NCI-H1092 treated with DMSO at 0.1 percent for 48 hours (cell line): ENCODE data around the gene ECM1.

ENCODE experiments used
- DNase-seq: peaks from one replicate; lab custom pipeline; 2025; lab: John Stamatoyannopoulos, UW

The ECM1 gene

DNA sequence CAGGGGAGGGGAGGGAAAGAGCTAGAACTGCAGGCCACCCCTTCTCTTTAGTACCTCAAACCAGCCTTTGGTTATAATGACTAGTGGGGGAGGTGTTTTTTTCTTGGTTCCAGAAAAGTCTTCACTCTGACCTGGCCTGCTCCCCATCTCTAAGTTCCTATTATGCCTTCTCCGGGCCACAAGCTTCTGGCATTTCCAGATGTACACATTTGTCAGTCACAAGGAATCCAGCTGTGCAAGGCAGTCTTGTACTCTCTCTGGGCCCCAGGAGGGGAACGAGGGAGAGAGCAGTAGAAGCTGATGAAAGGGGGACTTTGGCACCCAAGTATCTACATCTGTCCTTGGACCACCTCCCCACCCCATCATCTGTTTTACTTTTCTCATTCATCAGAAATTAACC, 4.9 kb downstream of the ECM1 start:
- no peak for DNase-seq

DNA sequence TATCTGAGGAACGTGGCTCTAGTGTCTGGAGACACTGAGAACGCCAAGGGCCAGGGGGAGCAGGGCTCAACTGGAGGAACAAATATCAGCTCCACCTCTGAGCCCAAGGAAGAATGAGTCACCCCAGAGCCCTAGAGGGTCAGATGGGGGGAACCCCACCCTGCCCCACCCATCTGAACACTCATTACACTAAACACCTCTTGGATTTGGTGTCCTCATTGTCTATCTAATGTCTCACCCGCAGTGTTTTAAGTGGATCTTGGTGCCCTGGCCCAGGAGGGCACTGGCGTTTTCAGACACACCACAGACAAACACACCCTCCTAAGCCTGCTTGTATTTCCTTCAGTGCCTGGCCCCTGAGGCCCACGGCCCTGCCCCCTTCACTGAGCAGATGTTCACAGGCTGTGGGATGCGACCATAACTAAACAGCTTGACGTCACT, 5.5 kb downstream of the ECM1 start:
- DNase-seq = no peak

DNA sequence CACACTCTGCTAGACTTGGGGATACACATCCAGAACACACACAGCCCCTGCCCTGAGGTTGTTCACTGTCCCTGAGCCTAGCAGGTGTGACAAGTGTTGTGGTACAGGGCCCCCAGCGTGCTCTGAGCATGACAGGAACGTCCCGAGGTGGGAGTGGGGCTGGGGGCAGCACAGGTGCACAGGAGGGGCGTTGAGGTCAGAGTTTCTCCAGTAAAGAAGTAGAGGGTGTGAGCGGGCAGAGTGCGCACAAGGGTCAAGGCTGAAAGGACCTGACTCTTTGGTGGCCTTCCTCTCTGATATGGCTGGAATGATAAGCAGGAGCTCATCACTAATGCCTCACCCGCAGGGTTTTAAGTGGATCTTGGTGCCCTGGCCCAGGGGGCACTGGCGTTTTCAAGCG, 6.4 kb downstream of the ECM1 start:
- DNase-seq = no peak

DNA sequence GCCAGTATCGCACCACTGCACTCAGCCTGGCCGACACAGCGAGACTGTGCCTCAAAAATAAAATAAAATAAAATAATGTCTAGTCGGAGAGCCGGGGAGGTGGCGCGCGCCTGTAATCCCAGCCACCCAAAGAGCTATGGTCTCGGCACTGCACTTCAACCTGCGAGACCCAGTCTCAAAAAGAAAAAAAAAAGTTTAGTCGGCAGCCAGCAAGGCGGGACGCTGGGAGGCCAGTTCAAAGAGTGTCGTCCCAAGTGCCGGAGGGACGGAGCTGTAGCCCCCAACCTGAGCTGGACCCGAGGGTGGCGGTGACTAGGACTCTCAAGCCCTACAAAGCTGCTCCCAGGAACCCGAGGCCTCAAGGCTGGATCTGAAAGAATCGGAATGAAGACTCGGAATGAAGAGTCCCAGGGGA, 7.0 kb downstream of the ECM1 start:
- no peak for DNase-seq

DNA sequence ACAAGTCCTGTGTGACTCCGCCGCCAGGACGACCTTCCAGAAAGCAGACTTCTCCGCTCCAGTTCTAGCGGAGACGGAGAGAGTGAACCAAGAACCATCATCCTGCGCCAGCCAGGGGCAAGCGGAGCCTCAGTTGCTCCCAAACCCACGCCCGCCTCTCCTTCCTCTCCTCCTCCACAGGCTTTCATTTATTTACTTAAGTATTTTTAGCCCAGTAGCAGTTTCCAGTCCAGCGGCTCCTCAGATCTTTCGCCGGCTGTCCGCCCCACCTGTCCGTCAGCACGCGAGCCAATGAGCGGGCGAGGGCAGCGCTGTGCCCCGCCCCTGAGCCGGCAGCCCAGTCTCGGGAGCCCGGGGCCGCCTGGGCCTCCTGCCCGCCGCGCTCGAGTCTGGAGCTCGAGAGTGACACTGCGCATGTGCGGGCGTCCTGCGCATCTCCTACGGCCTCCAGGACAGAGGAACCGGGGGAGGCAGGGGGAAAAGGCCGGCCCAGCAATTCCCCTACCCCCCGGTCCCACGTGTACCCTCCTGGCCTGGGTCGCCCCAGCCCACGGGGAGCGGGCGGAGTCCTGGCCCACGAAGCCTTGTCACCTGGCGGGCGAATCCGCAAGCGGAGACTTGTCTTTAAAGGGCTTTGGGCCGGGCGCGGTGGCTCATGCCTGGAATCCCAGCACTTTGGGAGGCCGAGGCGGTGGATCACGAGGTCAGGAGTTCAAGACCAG, 7.6 kb downstream of the ECM1 start, which contains the start of gene FALEC:
Gene FALEC, plus strand, starts transcription at position 425 of the 722 bp plus-strand sequence.
- peak; percentile 97 for DNase-seq

DNA sequence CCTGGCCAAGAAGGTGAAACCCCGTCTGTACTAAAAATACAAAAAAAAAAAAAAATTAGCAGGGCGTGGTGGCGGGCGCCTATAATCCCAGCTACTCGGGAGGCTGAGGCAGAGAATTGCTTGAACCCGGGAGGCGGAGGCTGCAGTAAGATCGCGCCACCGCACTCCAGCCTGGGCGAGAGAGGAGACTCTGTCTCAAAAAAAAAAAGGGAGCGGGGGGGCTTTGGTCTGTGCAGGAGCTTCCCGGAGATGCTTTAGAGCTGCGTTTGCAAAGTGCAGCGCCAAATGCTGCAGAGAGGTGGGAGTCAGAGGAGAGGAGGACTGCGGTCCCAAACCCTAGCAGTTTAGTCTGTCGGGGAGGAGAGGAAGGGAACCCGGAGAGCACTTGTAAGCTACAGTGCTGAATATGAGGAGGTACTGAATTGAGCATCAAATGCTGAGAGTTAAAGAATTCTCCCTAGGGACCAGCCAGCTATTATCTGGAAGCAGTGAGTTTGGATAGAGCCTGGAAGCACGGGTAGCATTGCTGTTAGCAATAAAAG, 8.2 kb downstream of the ECM1 start:
- DNase-seq = peak; percentile 36

DNA sequence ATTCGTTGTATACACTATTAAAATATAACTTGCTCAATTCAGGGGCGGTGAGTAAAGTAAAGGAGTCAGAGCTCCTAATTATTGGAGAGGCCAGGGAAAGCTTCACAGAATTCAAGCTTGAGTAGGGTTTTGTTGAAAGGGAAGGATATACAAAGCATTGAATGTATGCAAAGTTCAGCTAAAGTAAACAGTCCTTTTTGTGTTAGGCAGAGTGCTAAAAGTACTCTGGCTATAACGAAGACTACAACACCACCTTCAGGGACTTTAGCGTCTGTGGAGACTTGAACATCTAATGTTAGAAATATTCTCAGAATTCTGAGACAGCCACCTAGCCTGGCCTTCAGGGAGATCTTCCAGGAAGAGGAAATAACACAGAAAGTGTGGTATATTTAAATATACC, 8.7 kb downstream of the ECM1 start:
- DNase-seq = no peak

DNA sequence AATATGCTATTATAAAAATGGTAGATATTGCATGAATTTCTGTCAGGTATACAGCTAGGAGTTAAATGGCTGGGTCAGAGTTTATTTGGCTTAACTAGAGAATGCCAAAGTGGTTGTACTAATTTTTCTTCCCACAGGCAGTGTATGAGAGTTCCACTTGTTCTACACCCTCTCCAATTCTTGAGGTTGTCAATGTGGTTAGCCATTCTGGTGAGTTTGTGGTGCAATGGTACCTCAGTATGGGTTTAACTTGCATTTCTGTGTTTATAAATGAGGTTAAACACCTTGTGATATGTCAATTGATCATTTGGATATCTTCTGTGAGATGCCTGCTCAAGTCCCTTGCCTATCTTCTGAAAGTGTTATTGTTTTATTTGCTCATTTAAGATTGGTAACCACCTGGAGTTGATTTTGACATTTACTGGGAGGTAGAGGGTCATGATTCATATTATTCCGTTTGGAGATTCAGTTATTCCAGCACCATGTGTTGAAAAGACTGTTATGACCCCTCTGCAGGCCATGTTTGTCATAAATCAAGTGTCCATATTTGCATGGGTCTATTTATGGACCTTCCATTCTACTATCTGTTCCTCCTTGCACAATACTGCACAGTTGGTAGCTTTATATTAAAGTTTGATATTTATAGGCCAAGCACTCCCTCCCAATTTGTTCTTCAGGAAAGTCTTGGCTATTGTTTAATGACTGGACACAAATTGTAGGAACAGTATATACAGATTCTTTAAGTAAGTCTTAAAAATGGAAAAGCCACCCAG, 13.5 kb downstream of the ECM1 start:
- no peak for DNase-seq

DNA sequence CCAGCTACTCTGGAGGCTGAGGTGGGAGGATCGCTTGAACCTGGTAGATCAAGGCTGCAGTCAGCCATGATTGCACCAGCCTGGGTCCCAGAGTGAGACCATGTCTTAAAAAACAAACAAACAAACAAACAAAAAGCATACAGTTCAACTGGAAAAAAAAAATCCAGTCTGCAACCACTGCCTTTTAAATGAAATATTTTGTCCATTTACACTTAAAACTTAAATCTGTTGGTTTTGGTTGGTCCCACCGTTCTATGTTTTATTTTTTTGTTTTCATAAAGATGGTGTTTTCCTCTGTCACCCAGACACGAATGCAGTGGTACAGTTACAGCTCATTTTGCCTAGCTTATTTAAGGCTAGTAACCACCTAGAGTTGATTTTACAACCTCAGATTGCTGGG, 17.4 kb downstream of the ECM1 start:
- no peak for DNase-seq

DNA sequence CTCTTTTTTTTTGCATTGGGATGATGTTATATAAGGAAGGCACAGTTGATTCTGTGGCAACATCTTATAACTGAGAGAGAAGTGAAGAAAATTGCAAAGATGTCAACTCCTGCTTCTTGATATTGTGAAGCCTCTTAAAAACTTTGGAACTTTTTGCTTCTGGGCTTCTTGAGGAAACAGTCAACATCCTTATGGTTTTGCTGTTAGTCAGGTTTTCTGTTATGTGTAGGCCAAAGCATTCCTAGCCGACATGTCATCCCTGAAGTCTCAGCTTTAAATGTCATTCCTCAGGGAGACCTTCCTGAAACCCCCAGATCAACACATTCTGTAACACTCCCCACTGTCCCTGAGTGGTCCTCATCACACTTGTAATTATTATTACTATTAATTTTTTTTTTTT, 20.3 kb downstream of the ECM1 start:
- no peak for DNase-seq

DNA sequence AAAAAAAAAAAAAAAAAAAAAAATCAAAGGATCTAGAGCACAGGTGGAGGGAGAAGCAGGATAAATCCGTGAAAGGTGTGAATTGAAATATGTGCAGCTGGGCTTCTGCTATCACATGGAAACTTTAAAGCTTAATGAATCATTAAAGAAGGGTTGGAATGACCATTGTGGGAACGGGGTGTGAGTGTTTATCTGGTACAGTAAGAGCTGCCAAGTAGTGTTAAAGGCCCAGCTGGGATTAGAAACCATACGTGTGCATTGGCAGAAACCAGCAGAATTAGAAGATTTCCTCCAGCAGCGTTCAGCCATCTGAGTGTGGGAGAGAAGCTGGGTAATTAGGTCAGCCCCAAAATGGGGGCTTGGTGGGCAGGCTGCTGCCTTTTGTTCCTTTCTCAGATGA, 21.1 kb downstream of the ECM1 start:
- peak; percentile 15 for DNase-seq

DNA sequence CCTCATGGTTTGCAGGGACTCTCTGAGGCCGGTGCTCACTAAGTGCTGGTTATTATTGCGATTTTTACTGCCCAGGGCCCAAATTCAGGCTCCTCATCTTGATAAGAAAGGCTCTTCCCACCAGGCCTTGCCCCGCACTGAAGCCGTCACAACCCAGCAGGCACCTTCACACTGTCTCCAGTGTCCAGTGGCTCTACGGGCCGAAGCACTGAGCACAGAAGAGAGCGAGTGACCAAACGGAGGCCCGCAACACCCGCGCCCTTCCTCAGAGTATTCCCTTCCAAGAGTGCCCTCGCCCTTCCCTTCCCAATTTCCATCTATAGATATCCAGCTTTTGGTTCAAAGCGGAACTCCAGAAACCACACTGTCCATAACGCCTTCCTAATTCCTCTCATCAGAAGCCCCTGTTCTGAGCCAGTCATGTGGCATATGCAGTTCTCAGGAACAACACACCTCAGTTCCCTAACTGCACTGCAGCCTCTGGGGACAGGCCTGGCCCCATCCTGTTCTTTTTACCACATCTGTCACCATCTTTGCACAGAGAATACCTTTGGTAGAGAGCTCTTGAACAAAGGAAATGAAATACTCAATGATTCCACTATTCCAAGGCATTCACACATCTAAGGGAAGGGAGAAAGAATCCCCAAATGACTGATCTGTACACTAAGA, 22.7 kb downstream of the ECM1 start:
- no peak for DNase-seq

DNA sequence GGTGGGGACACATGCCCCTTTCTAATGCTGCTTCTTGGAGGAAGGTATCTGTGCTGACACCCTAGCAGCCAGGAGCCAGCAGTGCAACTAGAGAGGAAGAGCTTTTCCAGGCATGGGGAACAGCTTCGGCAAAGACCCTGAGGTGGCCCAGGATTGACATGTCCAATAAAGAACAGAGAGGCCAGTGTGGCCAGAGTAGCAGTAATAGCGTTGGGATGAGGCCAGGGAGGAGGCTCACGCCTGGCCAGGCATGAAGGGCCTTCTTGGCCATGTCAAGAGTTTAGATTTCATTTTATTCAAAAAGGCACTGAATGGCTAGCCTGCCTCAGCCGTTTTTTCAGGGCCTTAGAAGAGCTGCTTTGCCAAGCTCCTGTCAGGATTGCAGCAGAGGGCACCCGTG, 25.0 kb downstream of the ECM1 start:
- DNase-seq = no peak

DNA sequence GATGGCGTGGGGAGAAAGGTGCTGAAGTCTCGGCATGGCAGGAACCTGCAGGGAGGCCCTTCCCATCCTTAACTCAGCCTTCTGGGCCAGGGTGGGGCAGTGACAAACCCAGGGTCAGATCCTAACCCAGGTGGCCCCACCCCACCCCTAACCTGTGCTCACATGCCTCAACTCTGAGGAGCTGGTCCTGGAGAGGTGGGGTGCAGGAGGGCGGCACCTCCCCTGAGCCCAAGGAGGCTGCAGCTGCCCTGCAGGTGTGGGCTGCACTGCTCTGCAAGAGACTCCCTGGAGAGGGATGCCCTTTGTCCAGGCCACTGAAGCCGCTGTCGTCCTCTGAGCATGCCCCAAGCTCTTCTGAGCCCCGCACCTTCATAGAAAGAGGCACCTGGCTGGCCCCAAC, 26.1 kb downstream of the ECM1 start:
- no peak for DNase-seq

DNA sequence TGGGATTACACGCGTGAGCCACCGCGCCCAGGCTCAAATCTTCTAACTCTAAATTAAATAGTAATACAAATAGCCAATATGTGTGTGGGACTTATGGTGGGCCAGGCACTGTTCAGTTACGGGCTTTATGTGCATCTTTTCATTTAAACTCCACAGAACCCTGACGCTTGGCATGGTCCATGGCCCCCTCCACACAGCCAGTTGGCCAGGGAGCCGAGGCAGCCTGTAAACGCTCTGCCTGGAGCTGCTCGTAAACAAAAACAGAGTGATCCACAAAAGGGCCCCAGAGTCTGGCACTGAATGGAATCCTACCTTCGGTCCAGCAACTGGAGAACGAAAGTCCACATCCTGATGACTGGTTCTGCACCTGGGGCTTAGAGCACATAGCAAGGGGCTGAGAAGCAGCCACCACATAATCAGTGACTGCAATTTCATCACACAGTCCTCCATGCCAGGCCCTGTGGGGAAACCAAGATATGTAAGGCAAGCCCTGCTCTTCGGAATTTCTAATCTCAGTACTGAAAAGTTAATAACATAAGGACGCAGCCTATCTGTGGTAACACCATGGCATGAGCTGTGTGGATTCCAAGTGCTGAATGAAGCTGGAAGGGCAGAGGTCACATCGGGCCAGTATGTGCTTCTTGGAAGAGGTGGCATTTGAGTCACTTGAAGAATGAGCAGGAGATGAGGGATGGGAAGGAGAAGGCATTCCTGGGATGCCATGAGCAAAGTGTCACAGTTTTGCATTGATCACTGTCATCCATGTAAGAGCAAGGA, 27.8 kb downstream of the ECM1 start:
- no peak for DNase-seq

DNA sequence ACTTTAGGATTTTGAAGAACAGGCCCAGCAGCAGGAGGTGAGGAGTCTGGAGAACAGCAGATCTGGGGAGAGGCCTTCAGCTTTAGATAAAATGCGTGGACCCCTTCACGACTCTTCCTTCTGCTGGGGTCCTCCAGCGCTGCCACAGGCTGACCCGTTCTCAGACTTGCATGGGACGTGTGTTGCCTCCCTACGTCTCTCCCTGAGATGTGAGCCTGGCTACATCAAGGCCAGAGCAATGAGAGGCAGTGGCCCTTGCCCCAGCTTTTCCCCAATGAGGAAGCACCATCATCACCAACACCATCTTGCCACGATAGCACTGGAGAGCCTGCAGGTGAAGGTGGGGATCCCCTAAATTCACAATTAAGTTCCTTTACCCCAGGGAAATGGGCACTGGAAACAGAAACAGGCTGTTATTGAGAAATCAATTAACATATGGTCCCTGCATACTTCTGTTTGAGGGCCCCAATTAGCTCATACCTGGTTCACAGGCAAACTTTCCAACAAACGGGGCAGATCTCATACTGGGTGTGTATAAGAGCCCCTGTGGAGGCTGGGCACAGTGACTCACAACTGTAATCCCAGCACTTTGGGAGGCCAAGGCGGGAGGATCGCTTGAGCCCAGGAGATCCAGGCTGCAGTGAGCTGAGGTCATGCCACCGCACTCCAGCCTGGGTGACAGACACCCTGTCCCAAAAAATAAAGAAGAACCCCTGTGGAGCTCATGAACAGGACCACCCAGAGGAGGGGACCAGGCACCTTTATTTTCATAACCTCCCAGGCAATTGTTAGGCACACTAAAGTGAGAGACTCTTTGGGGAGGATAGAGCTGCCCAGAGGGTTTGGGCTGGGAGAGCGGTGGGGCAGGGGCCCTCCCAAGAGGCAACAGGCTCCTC, 29.2 kb downstream of the ECM1 start:
- no peak for DNase-seq

DNA sequence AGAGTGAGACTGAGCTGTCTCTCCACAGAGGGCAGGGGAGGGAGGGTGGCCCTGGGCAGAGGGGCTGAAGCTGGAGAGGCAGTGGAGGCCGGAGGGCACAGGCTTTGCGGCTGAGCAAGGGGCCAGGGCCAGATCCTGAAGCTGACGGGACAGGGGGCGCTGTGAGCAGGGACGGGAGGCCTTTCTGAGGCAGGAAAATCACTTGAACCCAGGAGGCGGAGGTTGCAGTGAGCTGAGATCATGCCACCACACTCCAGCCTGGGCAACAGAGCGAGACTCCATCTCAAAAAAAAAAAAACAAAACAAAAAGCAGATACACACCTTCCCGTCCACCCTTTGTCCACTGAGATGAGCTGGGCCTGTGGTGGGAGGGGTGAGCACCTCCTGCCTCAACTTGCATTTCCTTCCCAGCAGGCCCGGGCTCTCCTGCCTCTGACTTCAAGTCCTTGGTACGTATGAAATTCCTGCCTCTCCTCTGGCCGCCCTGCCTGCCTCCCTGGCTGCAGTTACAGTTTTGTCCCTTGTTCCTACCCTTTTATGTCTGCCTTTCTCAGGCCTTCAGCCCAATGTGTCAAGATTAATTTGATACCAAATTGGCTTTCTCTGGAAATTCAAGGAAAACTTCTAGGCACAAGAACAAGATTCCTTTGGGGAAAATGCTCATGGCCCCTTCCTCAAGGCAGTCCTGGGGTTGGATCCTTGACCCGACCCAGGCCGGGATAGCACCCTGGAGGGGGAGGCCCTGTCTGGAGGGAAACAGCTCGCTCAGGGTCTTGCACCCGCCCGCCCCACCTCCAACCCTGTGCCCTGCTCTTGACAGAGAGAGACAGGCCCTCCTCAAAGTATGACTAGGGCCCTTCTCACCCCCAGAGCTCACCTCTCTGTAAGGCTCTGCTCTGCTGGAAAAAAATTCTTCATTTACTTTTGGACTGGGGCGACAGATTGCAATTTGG, 30.1 kb downstream of the ECM1 start:
- no peak for DNase-seq

DNA sequence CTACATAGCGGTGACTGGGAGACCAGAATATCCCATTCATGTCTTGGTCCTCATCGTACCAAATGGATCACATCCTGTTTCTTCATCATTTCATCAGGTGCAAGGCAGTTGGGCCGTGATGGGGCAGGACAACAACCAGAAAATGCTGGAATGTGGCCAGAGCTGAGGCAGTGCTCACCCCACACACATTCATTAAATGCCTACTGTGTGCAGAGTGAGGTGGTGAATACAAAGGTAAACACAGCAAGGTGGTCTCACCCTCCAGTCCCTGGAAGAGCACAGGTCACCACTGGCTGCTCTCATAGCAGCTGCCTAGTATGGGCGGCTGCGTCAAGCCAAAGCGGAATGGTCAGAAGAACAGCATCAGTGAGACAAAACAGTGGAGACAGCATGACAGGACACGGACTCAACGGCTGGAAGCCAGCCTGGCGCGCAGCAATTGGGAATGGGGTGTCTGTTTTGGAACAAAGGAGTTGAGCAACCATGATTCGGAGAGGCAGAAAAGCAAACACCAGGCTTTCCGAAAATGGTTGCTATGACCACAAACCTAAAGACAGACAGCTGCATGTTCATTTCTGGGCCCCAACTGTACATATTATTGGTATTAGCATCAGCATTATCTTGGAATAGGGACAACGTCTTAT, 35.7 kb downstream of the ECM1 start:
- DNase-seq = peak; percentile 96

DNA sequence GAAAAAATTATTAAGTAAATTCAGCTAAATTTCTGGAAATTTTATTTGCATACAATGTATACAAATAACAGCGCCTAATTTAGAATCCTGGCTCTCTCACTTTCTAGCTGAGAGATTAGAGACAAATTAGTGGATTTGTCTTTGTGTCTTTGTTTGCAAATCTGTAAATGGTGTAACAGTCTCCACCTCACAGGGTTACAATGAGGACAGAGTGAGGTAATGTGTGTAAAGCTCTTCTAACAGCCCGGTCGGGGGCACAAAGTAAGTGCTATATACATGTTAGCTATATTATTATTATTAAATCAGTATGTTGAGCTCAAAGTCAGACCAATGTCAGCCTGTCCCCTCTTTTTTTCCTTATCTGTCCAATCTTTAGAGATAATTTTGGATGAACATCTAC, 36.3 kb downstream of the ECM1 start:
- peak; percentile 85 for DNase-seq
